Activated CD8-positive, alpha-beta memory T cell treated with anti-CD3 and anti-CD28 coated beads, Interleukin-2, amount 50 U/mL, for 4 hours (primary cell): ENCODE results near the gene CRABP2.

ENCODE experiments used
- DNase-seq: peaks from one replicate; pipeline ENCODE4 v3.0.0-alpha.2; 2020

The CRABP2 gene

DNA sequence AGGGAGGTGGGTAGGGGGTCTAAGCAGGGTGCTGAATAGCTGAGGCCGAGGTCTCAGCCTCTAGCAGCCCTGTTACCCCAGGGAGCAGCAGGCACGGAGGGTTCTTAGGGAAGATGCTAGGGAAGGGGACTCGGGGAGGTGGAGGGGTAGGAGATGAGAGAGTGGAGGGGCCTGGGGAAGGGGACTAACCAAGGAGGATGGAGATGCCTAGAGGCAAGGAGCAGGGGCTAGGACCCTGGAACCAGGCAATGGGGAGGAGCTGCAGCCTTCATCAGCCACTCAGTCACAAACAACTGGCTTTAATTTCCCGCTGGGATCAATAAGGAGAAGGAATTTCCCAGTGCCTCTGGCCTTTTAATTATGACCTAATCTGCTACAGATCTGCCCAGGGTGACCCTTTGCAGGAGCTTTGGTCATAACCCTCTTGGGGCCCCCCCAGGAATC is 2.9 kb upstream of the CRABP2 start:
- no peak for DNase-seq

DNA sequence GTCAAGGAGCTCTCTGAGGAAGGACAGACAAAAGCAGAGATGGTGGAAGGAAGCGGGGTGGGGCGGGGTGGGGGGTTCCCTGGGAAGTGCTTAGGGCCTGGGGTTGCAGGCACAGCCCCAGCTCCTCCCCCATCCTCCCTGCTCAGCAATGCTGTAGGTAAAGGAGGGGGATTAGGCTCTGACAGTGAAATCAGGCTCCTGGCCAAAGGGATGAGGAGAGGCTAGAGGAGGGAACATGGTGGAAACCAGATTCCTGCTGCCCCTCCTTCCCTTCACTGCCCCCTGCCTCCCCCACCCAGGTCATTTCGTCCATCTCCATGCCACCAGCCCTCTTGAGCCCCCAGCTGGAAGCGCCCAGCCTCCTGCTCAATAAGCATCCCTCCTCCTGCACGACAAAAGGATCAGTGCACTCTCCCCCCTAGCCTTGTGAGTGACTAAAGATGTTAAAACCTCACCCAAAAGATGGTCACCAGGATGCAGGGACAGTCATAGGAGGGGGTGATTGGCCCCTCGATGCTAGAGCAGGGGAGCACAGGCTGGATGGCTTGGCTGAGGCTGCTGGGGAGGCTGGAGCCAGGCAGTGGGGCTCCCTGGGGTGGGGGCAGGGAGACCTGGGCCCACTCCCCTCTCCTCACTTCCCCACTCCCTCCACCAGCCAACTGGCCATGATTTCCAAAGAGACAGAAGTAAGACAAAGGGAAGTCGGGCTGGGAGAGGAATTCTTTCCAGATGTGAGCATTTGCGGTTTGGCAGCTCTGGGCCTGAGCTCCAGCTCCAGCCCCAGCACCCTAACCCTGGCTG is 2.2 kb upstream of the CRABP2 start:
- DNase-seq = no peak

DNA sequence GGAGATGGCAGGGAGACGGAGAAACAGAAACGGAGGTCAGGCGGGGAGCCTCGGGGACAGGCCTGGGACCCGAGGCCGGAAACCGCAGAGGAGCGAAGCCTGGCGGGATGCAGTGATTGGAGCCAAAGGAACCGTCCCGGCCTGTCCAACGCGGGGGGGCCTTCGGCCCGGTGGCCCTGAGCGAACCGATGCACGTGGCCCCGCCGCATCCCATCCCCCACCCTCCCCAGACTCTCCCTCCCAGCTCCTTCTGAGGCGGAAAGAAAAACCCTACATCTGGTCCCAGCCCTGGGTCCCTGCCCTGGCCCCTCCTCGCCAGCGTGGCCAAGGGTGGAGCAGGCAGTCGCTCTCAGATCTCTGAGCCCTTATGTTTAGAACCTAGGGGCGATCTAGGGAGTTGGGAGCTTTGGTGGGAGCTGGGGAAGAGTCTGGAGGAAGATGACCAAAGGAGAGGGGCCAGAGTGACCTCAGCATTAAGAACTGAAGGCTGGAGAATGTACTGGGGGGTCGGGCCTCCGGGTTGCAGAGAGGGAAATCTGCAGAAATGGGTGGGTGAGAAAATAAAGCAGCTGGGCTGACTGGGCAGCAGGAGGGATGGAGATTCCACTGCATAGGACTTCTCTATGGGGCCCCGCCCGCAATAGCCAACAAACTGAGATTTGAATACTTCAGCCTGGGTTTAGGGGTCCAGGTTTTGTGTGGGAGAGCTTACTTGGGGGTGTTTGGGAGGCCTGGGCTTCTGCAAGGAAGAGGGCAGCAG is 1.5 kb upstream of the CRABP2 start:
- no peak for DNase-seq

DNA sequence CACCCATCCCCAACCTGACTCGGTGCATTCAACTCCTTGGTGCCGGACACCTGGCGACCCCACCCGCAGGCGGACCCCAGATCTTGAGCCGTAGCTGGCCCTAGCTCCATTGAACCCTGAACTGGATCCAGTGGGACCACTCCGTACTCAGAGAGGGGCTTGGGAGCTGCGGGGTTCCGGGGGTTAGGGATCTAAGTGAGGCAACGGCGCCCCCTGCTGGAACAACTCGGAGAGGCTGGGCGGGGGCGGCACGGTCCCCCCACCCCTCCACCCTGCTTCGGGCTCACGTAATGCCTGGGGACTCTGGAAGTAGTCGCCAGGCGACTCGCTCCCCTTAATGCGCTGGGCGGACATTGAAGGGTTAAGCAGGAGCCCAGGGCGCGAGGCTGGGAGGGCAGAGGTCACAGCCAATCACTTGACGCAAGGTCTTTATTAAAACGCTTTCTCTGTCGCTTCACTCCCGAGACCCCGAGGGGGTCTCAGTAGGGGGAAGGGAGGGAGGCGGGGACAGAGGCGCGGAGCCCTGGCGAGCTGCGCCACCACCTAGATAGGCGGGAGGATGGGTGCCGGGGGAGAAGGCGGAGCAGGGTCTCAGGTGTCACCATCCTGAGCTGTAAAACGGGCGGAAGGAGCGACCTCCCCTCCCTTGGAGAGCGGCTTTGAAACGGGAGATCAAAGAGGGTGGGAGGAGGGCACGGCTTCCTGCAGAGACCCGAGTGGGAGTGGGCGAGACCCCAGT is 704 bp upstream of the CRABP2 start:
- DNase-seq = peak; percentile 75

DNA sequence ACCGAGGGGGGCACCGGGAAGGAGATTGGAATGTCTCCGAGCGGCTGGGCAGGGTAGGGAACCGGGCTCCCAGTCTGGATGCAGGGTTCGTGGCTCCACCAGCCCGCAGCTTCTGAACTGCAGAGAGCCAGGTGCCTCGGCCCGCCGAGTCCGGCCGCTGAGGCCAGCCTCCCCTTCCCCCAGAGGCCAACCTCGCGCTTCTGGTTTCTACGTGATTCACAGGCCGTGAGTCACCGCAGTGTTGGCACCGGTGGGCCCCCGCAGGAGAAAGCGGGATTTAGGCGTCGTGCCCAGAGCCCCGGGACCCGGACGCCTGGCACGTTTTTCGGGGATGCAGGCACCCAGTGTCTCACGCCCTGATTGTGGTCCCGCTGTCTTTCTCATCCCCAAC is 458 bp downstream of the CRABP2 start:
- peak; percentile 51 for DNase-seq

DNA sequence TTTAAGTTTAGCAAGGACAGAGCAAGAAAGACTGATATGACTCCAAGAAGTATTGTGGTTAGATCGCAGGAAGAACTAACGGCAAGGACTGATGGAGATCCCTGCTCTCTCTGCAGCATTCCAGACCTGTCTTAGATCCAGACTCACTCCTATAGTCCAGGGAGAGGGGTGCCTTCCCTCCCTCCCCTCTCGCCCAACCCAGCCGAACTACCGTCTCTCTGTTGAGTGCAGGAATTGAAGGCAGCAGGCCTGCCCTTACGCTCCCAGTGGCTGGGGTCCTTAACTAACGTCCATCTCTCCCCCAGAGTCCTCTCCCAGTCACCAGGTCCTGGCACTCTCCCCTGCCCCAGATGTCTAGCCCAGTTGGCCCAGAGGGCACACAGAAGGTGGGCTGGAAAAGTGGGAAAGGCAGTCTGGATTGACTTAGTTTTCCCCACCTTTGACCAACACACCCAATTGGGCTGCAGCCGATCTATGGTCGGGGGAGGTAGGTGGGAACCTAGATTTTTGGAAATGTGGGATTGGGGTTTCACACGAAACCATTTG is 1.1 kb downstream of the CRABP2 start:
- DNase-seq = no peak

DNA sequence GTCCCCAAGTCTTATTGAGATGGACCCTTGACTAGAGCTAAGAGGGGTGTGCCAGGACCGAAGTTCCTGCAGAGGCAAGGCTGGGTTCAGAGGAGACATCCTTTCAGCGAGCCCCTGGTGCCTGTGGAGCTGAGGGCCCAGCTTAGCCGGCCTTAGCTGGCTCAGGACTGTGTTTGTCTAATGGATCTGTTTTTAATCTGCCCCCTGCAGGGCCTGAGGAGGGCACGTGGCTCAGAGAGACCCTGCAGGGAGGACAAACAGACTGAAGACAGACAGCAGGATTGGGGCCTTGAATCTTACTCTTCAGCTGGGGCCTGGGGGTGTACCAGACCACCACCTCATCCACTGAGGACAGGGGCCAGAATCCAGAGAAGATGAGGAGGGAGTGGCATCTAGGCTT is 1.6 kb downstream of the CRABP2 start:
- no peak for DNase-seq

DNA sequence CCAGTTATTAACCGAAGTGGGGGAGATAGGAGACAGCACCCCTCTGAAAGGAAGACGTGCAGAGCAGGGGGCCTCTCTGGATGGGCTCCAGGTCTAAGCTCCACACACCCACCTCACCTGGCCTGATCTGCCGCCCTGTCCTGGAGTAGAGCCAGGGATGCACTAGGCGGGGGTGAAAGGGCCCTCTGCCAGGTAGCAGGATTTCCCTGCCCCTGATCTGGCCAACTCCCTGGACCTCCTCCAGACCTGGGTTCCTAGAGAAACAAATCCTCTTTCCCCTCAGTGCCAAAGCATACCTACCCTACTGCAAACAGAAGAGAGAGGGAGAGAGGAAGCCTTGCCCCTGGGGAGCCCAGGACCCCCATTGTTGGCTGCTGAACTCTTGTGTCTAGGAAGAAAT is 2.0 kb downstream of the CRABP2 start:
- DNase-seq = no peak

DNA sequence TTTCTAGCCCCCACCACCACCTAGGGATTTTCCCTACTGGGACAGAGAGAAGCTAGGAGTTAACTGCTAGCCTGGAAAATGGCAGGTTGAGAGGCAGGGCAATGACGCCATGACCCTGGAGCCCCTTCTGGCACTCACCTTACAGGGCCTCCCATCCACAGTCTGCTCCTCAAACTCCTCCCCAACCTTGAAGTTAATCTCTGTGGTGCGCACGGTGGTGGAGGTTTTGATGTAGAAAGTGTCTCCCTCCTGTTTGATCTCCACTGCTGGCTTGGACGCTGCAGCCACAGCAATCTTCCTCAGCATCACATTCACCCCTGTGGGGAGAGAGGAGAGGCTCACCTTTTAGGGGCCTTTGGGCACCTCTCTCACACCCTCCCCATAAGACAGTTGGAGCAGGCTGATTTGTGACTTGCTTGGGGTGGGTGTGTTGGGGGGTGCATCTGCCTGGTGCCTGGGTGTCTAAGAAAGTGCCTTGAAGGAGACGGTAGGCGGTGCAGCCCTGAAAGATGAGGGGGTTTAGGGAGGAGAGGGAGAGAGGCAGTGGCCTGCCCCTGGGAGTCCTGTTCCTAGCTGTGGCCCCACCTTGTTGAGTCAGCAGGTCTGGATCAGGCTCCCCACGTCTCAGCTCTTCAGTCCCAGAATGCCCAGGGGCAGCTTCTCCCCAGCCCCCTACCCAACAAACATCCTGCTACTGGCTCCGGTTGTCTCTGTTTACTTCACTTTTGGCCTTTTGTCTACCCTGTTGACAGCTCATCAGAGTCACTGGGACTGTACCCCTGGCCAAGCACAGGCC is 4.4 kb downstream of the CRABP2 start:
- no peak for DNase-seq

DNA sequence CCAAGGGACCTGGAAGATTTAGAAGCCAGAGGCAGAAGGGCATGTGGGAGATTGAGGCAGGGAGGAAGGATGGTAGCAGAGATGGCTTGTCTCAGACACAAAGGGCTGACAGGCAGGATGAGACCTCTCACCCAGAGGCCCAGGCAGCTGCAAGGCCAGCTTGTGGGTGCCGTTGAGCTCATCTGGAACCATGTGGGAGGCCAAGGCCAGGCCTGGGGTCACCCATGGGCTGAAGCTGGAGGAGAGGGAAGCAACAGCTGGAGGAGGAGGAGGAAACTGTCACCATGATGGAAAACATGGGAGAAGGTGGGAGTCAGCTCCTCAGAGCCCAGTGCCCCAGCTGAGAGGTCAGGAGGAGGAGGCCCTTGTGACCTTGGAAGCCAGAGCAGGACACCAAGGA is 6.4 kb downstream of the CRABP2 start:
- DNase-seq = no peak

DNA sequence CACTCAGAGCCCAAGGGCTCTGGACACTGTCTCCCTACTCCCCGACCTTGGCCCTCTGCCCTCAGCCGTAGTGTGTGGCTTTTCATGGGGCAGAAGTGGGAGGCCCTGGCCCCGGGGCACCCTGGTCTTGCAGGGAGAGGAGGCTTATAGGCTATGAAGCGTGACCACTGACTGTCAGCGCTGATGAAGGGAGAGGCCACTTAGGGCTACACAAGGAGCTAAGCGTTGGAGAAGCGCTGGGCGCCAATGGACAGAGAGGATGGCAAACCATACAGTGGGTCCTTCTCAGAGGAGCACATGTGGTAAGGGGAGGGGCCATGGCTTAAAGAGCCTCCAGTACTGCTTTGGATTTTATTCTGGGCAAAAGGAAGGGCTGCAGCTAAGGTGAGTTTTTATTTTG is 7.9 kb downstream of the CRABP2 start:
- no peak for DNase-seq

DNA sequence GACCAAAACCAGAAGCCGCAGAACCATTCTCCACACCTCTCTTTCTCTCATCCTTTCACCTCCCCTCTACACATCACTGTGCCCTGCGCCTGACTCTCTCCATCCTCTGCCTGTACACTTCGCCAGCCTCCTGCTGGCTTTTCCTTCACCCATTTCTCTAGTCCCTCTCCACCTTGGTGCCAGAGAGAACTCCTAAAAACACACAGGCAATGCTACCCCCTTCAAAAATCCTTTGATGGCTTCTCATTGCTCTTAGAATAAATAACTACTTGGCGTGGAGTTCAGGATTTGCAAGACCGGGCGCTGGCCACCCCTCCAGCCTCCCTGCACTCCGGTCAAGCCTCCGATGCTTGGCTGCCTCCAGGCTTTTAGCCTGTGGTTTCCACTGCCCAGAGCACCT is 8.6 kb downstream of the CRABP2 start:
- DNase-seq = no peak

DNA sequence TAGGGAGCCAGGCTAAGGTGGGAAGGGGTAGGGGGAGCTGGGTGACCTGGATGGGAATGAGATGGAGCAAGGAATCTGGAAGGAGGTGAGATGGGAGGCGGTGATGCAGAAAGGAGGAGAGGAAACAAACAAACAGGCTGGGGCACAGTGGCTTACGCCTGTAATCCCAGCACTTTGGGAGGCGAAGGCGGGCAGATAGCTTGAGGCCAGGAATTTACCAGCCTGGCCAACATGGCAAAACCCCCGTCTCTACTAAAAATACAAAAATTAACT is 10.8 kb downstream of the CRABP2 start:
- no peak for DNase-seq

DNA sequence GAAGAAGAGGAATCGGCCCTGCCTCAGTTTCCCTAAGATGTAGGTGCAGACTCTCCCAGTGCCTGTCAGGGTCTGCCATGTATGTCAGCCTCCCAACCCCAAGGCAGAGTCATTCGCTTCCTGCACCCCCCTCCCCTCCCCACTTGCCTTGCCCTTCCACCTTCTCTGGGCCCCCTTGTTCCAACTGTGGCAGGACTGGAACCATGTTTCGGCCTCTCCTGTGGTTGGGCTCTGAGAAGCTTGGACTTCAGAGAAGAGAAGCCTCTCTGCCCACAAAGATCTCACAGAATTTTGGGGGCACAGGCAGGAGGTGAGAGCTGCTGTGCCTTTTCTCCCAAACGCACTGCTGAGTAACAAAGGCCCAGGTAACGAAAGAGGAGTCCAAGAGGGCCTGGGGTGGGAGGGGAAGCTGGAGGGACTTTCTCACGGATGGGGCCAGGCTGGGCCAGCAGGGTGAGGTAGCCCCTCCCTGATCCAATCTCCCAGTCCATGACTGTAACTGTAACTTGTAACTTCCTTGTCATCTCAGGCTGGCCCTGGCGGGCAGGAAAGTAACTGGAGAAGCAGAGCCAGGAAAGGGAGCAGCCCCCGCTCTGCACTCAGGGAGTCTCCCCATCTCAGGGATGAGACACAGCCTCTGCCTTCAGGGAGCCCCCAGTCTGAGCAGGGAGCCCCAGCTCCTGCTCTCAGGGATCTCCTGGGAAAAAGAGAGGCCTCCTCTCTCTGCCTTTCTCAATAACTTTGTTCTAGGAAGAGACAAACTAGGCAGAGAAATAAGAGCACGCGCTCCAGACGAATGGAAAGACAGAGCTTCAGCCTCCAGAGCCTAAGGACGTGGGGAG is 11.3 kb downstream of the CRABP2 start:
- DNase-seq = no peak

DNA sequence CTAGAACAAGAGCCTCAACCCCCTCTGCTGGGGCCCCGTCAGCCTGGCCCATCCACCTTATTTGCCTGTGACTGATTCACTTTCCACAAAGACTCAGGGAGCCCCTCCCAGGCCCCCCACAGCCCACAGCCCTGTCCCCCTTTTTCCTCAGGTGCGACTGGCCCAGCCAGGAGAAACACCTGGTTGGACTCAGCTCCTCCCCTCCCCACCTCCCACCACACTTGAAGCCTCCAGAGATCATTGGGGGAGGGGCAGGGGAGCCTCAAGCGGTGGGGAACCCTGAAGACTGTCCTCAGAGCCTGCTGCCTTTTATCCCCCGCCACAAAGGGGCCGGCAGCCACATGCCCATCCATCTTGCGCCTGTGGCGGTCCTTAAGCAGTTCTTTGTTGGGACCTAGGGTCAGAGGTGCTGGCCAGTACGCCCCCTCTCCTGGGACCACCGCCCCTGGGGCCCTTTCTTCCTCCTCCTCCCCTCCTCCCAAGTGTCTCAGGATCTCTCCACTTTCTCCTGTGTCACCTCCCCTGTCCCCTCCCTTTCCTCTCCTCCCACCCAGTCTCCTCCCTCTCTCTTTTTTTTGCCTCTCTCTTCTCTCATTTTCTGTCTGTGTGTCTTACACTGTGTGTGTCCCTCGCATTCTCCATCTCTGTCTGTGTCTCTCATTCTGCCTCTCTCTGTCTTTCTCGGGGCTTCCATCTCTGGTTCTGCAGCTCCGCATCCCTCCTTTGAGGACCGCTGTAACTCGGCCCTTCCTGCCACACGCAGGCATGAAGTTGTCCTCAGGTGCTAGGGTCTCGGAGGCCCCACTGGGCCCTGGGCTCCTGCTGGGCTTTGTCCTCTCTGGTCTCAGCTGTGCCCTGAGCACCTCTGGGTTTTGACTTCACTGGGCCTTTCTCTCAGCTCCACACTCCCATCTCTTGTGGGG is 12.2 kb downstream of the CRABP2 start:
- DNase-seq = no peak

DNA sequence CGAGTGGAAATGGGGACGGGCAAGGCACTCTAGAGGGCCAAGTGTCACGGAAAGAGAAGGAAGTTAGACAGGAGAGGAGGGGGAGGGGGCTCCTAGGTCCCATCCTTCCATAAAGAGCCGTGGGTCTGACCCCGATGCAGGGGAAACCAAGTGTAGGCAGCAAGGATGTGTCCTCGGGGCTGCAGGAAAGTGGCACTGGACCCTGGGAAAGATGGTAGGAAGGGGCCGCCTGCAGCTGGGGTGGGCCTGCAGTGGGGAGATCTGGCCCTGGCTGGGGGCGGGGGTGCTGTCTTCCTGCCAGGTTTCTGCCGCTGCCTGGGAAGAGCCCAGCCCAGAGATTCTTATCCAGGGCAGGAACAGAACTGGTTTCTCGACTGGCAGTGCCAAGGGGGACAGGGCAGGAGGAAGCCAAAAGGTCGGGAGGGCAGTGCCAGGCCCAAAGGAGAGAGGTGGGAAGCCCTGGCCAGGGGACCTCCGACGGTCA is 12.9 kb downstream of the CRABP2 start:
- DNase-seq = no peak

DNA sequence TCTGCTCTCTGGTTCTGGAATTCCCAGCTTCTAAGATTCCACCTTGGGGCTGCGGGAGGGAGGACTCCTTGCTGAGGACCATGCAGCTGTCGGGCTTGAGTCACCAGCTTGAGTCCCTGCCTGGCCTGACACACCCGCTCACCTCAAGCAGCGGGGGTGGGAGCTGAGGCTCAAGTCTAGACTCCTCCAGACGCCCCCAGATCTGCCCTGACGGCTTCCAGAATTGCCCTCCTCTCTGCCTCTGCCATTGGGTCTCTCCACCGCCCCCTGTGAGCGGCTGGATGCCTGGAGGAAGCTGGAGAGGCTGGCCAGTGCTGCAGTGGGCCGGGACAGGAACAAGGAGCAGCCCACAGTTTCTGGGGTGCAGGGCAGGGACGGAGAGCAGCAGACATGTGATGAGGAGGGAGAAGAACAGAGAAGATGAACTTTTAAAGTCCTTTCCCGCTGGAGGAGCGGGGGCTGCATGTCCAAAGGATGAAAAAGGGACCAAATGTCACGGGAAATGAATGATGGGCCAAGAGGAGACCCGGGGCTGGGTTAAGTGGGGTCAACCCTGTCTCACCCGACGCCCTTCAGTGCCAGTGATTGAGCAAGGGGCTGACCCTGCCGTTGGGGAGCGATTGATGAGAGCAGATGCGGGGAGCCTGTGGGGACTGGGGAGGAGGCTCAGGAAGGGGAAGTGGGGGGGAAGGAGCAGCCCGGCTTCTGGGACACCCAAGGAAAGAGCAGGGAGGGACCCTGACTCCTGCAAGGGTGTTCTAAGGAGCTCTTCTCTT is 13.5 kb downstream of the CRABP2 start:
- DNase-seq = no peak

DNA sequence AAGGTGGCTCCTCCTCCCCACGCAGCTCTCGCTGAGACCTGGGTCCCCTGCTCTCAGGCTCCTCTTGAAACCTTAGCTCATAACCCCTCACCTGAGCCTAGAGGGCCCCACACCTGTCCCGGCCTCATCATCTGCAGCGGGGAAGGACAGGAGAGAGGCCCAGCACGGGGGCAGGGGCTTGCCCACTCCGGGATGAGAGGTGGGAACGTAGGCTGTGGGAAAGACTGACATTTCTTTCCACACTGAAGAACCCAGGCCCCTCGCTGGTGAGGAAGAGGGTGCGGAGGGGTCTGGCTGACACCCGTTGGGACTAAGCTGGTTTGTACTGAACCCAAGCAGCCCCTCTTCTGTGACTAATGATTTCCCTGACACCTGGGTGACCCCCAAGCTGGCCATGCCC is 14.2 kb downstream of the CRABP2 start:
- no peak for DNase-seq

DNA sequence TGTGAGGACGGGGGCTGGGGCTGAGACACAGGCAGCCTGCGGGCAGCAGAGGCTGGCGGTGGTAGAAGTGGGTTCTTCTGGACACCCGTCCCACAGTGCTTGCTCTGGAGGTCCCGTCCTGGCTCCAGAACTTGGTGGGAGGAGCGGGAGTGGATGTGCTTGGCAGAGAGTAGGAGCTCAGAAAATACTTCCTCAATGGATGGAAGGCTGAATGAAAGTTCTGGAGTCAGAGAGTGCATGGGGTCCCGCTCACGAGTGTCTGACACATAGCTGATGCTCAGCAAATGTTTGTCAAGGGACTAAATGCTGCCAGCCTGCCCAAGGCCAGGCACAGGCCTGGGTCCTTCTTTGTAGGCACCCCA is 14.7 kb downstream of the CRABP2 start:
- DNase-seq = no peak
